AG04449 (cell line): Measurements from ENCODE around the gene NUP50.

ENCODE experiments used
- CTCF ChIA-PET: fragments of 350-600 bp; formaldehyde crosslinking; extraction: SDS; loops from one replicate; lab custom pipeline; 2021; ENCODE audit warnings: antibody characterized with exemption; lab: Yijun Ruan, JAX
- POLR2A ChIA-PET: fragments of 400-600, 350-600 bp; formaldehyde crosslinking; extraction: SDS; loops from one replicate; lab custom pipeline; 2020; ENCODE audit warnings: antibody characterized with exemption, inconsistent platforms; lab: Yijun Ruan, JAX
- DNase-seq: peaks from one replicate; pipeline ENCODE4 v3.0.0-alpha.2; 2010; ENCODE audit warnings: low read depth, low spot score
- H3K4me3 ChIP-seq: 2 replicates; pipeline ENCODE4 v1.5.1; 2011; ENCODE audit warnings: low read depth, mild to moderate bottlenecking, control low read depth, low read length
- CTCF ChIP-seq: IDR thresholded peaks from one replicate; pipeline ENCODE4 v1.5.1; 2011; ENCODE audit warnings: mild to moderate bottlenecking, moderate library complexity, low read length, control low read depth, inconsistent platforms; ENCODE audit not compliant: insufficient read depth; ENCODE audit errors: missing control alignments

NUP50 gene

GRCh38 chr22:45164270-45165088 lies 754 bp downstream of the NUP50 start:
- TF ChIP-seq CTCF: no peak
- CTCF ChIA-PET: interaction anchor here (0.7 to 1.7 kb wide), 6 partner anchors 11 to 390 kb away, joined by 3 to 8 read pairs (median 4); no protein-coding TSS in a partner anchor
- DNase-seq: no peak
- peak overlapping the region; percentile 69 for H3K4me3 ChIP-seq
- POLR2A ChIA-PET: interaction anchor here (0.7 to 1.2 kb wide), 6 partner anchors 15 to 81 kb away, joined by 3 to 4 read pairs (median 3); no protein-coding TSS in a partner anchor

DNA sequence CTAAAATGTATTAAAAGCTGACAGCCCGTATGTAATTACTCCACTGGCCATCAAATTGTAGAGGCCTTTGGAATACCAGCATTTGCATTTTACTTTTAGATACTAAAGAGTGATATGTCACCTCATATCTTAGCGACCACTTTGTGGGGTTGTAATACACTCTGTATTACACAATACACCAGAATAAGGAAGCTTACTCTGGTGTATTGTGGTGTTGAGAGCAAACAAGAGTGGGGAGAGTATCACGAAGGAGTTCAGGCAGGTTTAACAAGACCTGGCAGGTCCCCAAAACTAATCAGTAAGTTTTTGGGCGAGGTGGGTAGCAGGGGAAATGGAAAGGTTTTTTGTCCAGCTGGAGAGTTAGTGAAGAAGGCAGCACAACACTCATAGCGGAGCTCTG lies 3.2 kb downstream of the NUP50 start:
- ChIA-PET CTCF (interaction anchor here (1.0 to 1.7 kb wide), 4 partner anchors 9 to 66 kb away, joined by 3 to 7 read pairs (median 4); no protein-coding TSS in a partner anchor), POLR2A (no interaction called here)
- TF ChIP-seq CTCF: no peak

DNA sequence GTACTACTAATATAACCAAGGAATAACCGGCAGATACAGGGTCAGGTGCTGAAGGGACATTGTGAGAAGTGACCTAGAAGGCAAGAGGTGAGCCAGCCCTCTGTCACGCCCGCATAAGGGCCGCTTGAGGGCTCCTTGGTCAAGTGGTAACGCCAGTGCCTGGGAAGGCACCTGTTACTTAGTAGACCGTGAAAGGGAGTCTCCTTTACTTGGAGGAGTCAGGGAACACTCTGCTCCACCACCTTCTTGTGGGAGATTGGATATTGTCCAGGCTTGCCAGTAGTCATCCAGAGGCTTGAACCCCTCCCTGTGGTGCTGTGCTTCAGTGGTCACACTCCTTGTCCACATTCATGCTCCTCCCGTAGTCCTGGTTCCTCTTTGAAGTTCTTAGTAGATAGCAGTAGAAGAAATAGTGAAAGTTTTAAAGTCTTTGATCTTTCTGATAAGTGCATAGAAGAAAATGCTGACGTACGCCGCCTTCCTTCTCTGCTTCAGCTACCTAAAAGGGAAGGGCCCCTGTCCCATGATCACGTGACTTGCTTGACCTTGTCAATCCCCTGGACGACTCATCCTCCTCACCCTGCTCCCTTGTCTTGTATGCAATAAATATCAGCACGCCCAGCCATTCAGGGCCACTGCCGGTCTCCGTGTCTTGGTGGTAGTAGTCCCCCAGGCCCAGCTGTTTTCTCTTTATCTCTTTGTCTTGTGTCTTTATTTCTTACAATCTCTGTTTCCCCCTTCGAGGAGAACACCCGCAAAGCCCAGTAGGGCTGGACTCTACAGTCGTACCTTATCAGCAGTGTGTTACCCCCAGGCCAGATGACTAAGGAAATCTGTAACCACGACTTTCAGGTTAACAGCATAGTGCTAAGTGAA lies 6.1 kb downstream of the NUP50 start:
- DNase-seq: no peak
- CTCF ChIA-PET: no interaction called here
- POLR2A ChIA-PET: no interaction called here
- no peak for TF ChIP-seq CTCF
- no peak overlapping the region for H3K4me3 ChIP-seq

More for the DNA sequence above, 3.2 kb downstream of the NUP50 start:
- no peak overlapping the region for H3K4me3 ChIP-seq
- DNase-seq: no peak

DNA sequence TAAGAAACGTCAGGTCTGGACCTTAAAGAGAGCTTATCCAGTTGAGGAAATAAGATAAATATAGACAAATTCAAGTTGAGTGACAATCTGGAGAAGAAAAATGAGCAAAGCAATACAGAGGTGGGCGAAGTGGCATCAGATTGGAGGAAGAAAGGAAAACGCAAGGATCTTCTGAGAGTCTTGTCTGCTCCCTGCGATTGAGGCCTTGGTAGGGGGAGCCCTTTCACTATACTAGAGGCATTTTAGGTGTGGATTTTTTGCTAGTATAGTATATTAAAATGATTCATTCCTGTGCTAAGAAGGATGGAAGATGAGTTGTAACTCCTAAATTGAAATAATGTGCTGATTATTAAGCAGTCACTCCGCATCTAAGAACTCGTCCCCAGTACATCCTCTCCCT lies 8.1 kb downstream of the NUP50 start:
- ChIA-PET CTCF (interaction anchor here (0.7 to 1.2 kb wide), 3 partner anchors 12 to 71 kb away, joined by 3 read pairs; no protein-coding TSS in a partner anchor), POLR2A (interaction anchor here (0.9 kb wide), 1 partner anchor 9 kb away, joined by 3 read pairs; no protein-coding TSS in a partner anchor)
- no peak overlapping the region for H3K4me3 ChIP-seq
- DNase-seq: no peak
- TF ChIP-seq CTCF: no peak

DNA sequence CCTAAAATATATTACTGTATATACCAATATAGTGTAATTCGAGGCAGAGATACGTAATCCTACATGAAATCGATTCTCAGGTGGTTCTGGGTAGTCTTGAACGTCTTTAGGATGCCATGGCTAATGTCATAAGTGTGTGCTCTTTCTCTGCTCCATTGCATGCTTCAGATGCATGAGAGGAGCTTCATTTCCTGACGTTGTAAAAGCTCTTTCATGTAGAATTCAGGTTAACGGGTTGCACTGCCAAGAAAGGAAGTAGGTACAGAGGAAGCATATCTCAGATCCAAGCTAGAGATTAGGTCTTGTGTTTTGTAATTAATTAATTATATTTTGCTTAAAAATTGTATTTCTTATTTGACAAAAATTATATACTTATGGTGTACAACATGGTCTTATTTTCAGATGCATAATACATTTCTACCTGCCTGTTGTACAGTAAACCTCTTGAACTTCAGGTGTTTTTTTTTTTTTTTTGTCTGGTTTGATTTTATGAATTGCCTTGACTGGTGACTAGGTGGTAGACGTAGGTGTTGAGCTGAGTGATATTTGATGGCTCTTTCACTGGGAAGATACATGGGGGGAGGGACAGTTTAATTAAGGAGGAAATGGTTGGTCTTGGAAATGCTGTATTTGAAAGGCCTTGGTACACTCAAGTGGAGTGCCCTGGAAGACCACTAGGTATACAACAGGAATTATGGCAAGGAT lies 9.3 kb downstream of the NUP50 start:
- CTCF ChIA-PET: interaction anchor here (1.0 to 1.9 kb wide), 3 partner anchors 20 to 381 kb away, joined by 3 to 6 read pairs (median 3); no protein-coding TSS in a partner anchor

More for the DNA sequence above, 9.3 kb downstream of the NUP50 start:
- H3K4me3 ChIP-seq: no peak overlapping the region
- POLR2A ChIA-PET: no interaction called here
- DNase-seq: no peak
- no peak for TF ChIP-seq CTCF
